ENCODE measurements around the gene LYRM4. TPM values are rescaled to one million over a fixed set of nuclear protein-coding genes. Genes with fewer than 3 reads are reported as not detected.

Gene LYRM4
- total RNA-seq, 1 experiment from 2014 or later, result 37.0 TPM

DNA sequence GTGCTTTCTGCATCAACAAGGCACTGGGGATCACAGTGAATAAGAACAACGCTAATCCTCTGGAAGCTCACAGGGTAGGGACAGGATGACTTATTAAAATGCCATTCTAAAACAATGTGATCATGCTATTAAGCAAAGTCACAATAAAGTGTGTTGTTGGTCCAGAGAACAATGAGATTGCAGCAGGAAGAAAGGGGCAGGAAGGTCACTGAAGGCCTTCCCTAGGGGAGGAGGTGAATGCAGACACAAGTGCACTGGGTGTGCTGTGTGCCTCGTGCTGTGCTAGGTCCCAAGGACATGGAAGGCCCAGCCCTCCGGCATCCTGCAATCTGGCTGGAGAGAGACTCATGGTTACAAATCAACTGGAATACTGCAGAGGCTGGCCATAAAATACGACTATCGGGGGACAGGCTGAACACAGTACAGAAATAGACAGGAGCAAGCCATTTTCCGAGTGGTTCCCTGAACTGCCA lies 55.7 kb downstream of the LYRM4 start:
- Histone ChIP-seq H3K79me2 (ENCODE audit: low read depth) (no peaks in the 10 kb centered on the region), H3K27me3 (ENCODE audit: insufficient read depth, low read depth) (no peaks in the 10 kb centered on the region), H3K27ac (no peak overlapping the region), H3K4me1 (replicated peaks; ENCODE audit: insufficient read depth) (0 out of 2 replicates have a peak, but pooled peaks cover 7% of the 10 kb centered on the region), H3K36me3 (ENCODE audit: low read depth) (no peaks in the 10 kb centered on the region), H3K4me2 (no peak overlapping the region), H4K20me1 (ENCODE audit: insufficient read depth) (no peaks in the 10 kb centered on the region), H3K9me3 (ENCODE audit: insufficient read depth, low read depth) (no peaks in the 10 kb centered on the region), H3F3A (ENCODE audit: insufficient read depth, low read depth) (no peaks in the 10 kb centered on the region), H3K9me2 (ENCODE audit: insufficient read depth) (no peaks in the 10 kb centered on the region), H2AFZ (no peak overlapping the region), H3K4me3 (no peak overlapping the region)
- intact Hi-C loops (cut with micrococcal nuclease; ENCODE audit: unreplicated experiment), result no loop called here
- no TSS peak for BruUV-seq (replicated peaks)
- POLR2A ChIA-PET (ENCODE audit: unreplicated experiment), result no interaction called here
- CTCF ChIA-PET, result no interaction called here
- DNase-seq, result no peak
- TF ChIP-seq, protein P1, sequence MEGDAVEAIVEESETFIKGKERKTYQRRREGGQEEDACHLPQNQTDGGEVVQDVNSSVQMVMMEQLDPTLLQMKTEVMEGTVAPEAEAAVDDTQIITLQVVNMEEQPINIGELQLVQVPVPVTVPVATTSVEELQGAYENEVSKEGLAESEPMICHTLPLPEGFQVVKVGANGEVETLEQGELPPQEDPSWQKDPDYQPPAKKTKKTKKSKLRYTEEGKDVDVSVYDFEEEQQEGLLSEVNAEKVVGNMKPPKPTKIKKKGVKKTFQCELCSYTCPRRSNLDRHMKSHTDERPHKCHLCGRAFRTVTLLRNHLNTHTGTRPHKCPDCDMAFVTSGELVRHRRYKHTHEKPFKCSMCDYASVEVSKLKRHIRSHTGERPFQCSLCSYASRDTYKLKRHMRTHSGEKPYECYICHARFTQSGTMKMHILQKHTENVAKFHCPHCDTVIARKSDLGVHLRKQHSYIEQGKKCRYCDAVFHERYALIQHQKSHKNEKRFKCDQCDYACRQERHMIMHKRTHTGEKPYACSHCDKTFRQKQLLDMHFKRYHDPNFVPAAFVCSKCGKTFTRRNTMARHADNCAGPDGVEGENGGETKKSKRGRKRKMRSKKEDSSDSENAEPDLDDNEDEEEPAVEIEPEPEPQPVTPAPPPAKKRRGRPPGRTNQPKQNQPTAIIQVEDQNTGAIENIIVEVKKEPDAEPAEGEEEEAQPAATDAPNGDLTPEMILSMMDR (conservative IDR thresholded peaks at IDR 0.05), result no peak
- no peak for TF ChIP-seq EZH2 (IDR thresholded peaks at IDR 0.05; ENCODE audit: low read depth)

DNA sequence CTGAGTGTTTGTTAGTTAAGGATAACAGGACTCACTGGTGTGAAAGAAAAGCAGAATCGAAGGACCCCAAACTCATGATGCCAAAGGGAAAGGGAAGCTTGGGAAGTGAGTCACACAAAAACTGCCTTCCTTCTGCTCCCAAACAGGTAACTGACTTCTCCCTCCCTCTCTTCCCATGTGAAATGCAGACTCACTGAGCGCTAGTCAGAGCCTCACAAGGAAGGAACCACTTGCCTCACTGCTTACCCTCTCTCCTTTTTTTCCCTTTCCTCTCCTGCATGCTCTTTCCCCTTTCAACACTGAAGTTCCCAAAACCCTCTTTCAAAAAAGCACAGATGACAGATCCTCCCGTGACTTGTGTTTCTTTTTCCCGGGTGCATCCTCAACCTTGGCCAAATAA lies 56.4 kb downstream of the LYRM4 start:
- no peaks in the 10 kb centered on the region for H4K20me1 ChIP-seq (ENCODE audit: insufficient read depth)
- no peak for DNase-seq
- ChIA-PET CTCF (no interaction called here), POLR2A (ENCODE audit: unreplicated experiment) (no interaction called here)
- H3K4me3 ChIP-seq, result no peak overlapping the region
- H3K4me2 ChIP-seq, result no peak overlapping the region
- 0 out of 2 replicates have a peak, but pooled peaks cover 7% of the 10 kb centered on the region for H3K4me1 ChIP-seq (replicated peaks; ENCODE audit: insufficient read depth)
- no peak overlapping the region for H3K27ac ChIP-seq
- H3K79me2 ChIP-seq (ENCODE audit: low read depth), result no peaks in the 10 kb centered on the region
- no peaks in the 10 kb centered on the region for H3K36me3 ChIP-seq (ENCODE audit: low read depth)
- H3K27me3 ChIP-seq (ENCODE audit: insufficient read depth, low read depth), result no peaks in the 10 kb centered on the region
- intact Hi-C loops (cut with micrococcal nuclease; ENCODE audit: unreplicated experiment), result no loop called here
- H3K9me2 ChIP-seq (ENCODE audit: insufficient read depth), result no peaks in the 10 kb centered on the region
- no peaks in the 10 kb centered on the region for H3K9me3 ChIP-seq (ENCODE audit: insufficient read depth, low read depth)
- no peak for TF ChIP-seq EZH2 (IDR thresholded peaks at IDR 0.05; ENCODE audit: low read depth)
- TF ChIP-seq, protein P1 (conservative IDR thresholded peaks at IDR 0.05), result no peak
- no peak overlapping the region for H2AFZ ChIP-seq
- no TSS peak for BruUV-seq (replicated peaks)
- H3F3A ChIP-seq (ENCODE audit: insufficient read depth, low read depth), result no peaks in the 10 kb centered on the region

DNA sequence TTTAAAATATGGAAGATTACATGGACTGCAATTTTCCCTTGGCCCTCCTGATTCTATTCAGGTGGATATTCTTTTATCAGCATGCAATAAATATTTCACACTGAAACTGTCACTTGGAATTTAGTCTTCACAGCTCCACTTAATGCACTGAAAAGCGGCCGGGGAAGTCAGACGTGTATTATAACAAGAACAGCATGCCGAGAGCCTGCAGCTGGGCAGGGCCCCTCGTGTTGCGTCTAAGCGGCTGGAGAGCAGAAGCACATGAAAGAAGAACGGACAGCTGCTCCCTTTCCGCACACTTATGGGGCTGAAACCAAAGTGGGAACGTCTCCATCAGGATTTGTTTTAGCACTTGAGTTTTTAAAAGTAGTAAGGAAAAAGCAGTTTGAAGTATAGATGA lies 57.2 kb downstream of the LYRM4 start:
- H3K27ac ChIP-seq, result no peak overlapping the region
- H3K4me2 ChIP-seq, result no peak overlapping the region
- no peaks in the 10 kb centered on the region for H3F3A ChIP-seq (ENCODE audit: insufficient read depth, low read depth)
- CTCF ChIA-PET, result no interaction called here
- no peaks in the 10 kb centered on the region for H3K79me2 ChIP-seq (ENCODE audit: low read depth)
- no peaks in the 10 kb centered on the region; the same call in 1 of the 2 replicates for H3K9me2 ChIP-seq (ENCODE audit: insufficient read depth)
- H3K4me3 ChIP-seq, result no peak overlapping the region
- POLR2A ChIA-PET (ENCODE audit: unreplicated experiment), result no interaction called here
- H4K20me1 ChIP-seq (ENCODE audit: insufficient read depth), result no peaks in the 10 kb centered on the region
- no TSS peak for BruUV-seq (replicated peaks)
- no peaks in the 10 kb centered on the region for H3K27me3 ChIP-seq (ENCODE audit: insufficient read depth, low read depth)
- H3K9me3 ChIP-seq (ENCODE audit: insufficient read depth, low read depth), result no peaks in the 10 kb centered on the region
- no peak for TF ChIP-seq EZH2 (IDR thresholded peaks at IDR 0.05; ENCODE audit: low read depth)
- TF ChIP-seq, protein P1 (conservative IDR thresholded peaks at IDR 0.05), result no peak
- H3K4me1 ChIP-seq (replicated peaks; ENCODE audit: insufficient read depth), result 0 out of 2 replicates have a peak, but pooled peaks cover 7% of the 10 kb centered on the region
- DNase-seq, result no peak
- no peak overlapping the region for H2AFZ ChIP-seq
- no peaks in the 10 kb centered on the region for H3K36me3 ChIP-seq (ENCODE audit: low read depth)
- intact Hi-C loops (cut with micrococcal nuclease; ENCODE audit: unreplicated experiment), result no loop called here
